ENCODE data around the gene APMAP. TPM values are rescaled to one million over a fixed set of nuclear protein-coding genes. Genes with fewer than 3 reads are reported as not detected.

Gene APMAP
- total RNA-seq, 1 donor from 2014 or later = 29.7 TPM

GRCh38 chr20:25016471-25016870 is 23.9 kb upstream of the APMAP start:
- no peak for TF ChIP-seq CTCF (IDR thresholded peaks at IDR 0.05)
- TF ChIP-seq POLR2A (IDR thresholded peaks at IDR 0.05) = no peak
- TF ChIP-seq POLR2AphosphoS5 (IDR thresholded peaks at IDR 0.05; ENCODE audit: insufficient read depth in 1 of 2, low read depth in 1 of 2) = no peak
- no peaks in the 10 kb centered on the region for H3K9me3 ChIP-seq
- H3K36me3 ChIP-seq = peaks cover 0 to 36% of the 10 kb centered on the region in 2 donors
- intact Hi-C loops (cut with DNase I) = no loop called here
- no peak overlapping the region for H3K4me3 ChIP-seq
- H3K27ac ChIP-seq = no peak overlapping the region
- no peak for DNase-seq (ENCODE audit: extremely low spot score in 2 of 2)
- H3K4me1 ChIP-seq = peaks cover 28% of the 10 kb centered on the region
- H3K27me3 ChIP-seq = no peaks in the 10 kb centered on the region

GRCh38 chr20:25015986-25016385 is 23.4 kb upstream of the APMAP start:
- Histone ChIP-seq H3K4me1 (peaks cover 28% of the 10 kb centered on the region), H3K4me3 (no peak overlapping the region), H3K27ac (no peak overlapping the region), H3K9me3 (no peaks in the 10 kb centered on the region), H3K36me3 (peaks cover 0 to 34% of the 10 kb centered on the region in 2 donors), H3K27me3 (no peaks in the 10 kb centered on the region)
- no peak for TF ChIP-seq POLR2AphosphoS5 (IDR thresholded peaks at IDR 0.05; ENCODE audit: insufficient read depth in 1 of 2, low read depth in 1 of 2)
- no peak for TF ChIP-seq CTCF (IDR thresholded peaks at IDR 0.05)
- no peak for TF ChIP-seq POLR2A (IDR thresholded peaks at IDR 0.05)
- no peak for DNase-seq (ENCODE audit: extremely low spot score in 2 of 2)
- intact Hi-C loops (cut with DNase I) = no loop called here

GRCh38 chr20:25014816-25015215 is 22.3 kb upstream of the APMAP start:
- H3K36me3 ChIP-seq = peaks cover 0 to 43% of the 10 kb centered on the region in 2 donors
- H3K27ac ChIP-seq = no peak overlapping the region
- no peaks in the 10 kb centered on the region for H3K9me3 ChIP-seq
- TF ChIP-seq CTCF (IDR thresholded peaks at IDR 0.05) = no peak
- intact Hi-C loops (cut with DNase I) = no loop called here
- no peaks in the 10 kb centered on the region for H3K27me3 ChIP-seq
- peaks cover 28% of the 10 kb centered on the region for H3K4me1 ChIP-seq
- DNase-seq (ENCODE audit: extremely low spot score in 2 of 2) = no peak
- no peak overlapping the region for H3K4me3 ChIP-seq

- H3K4me1 ChIP-seq = peaks cover 18% of the 10 kb centered on the region
- no peak overlapping the region for H3K4me3 ChIP-seq
- H3K27me3 ChIP-seq = no peaks in the 10 kb centered on the region
- DNase-seq (ENCODE audit: extremely low spot score in 2 of 2) = no peak
- H3K27ac ChIP-seq = no peak overlapping the region
- H3K36me3 ChIP-seq = peaks cover 0 to 51% of the 10 kb centered on the region in 2 donors
- intact Hi-C loops (cut with DNase I) = no loop called here
- TF ChIP-seq POLR2A (IDR thresholded peaks at IDR 0.05) = no peak
- TF ChIP-seq CTCF (IDR thresholded peaks at IDR 0.05) = no peak
- no peak for TF ChIP-seq POLR2AphosphoS5 (IDR thresholded peaks at IDR 0.05; ENCODE audit: insufficient read depth in 1 of 2, low read depth in 1 of 2)
- no peaks in the 10 kb centered on the region for H3K9me3 ChIP-seq
Measured at GRCh38 chr20:25013478-25014380, 21.2 kb upstream of the APMAP start.

- intact Hi-C loops (cut with DNase I) = no loop called here
- peaks cover 9% of the 10 kb centered on the region for H3K4me1 ChIP-seq
- H3K9me3 ChIP-seq = no peaks in the 10 kb centered on the region
- H3K27ac ChIP-seq = no peak overlapping the region
- H3K27me3 ChIP-seq = no peaks in the 10 kb centered on the region
- peaks cover 0 to 61% of the 10 kb centered on the region in 2 donors for H3K36me3 ChIP-seq
- H3K4me3 ChIP-seq = no peak overlapping the region
- DNase-seq (ENCODE audit: extremely low spot score in 2 of 2) = no peak
- TF ChIP-seq CTCF (IDR thresholded peaks at IDR 0.05) (no peak), POLR2A (IDR thresholded peaks at IDR 0.05) (no peak), POLR2AphosphoS5 (IDR thresholded peaks at IDR 0.05; ENCODE audit: insufficient read depth in 1 of 2, low read depth in 1 of 2) (no peak)
Measured at GRCh38 chr20:25012616-25013189, 20.2 kb upstream of the APMAP start.
